Activated CD4-positive, alpha-beta T cell treated with anti-CD3 and anti-CD28 coated beads, Interleukin-2, amount 10 ng/mL, durations not matched to agents 7 days and 5 days (primary cell): ENCODE data around the gene ARL3. TPM values are rescaled to one million over a fixed set of nuclear protein-coding genes. Genes with fewer than 3 reads are reported as not detected.
A peak's percentile ranks its signal among the peaks of the same experiment; 100 is the strongest.
"Not testable (repeated sequence)": the region's sequence is repeated elsewhere in the genome, so short reads cannot be mapped to it uniquely, and the experiment has no call there.

Experiments
- CTCF ChIA-PET: fragments of 350-600 bp; sonication (Branson Sonifier 250); formaldehyde crosslinking; loops from one replicate; lab custom pipeline; 2021; ENCODE audit warnings: antibody characterized with exemption; lab: Charles Lee
- POLR2A ChIA-PET: fragments of 350-600 bp; sonication (Branson Sonifier 250); formaldehyde crosslinking; loops from one replicate; lab custom pipeline; 2021; ENCODE audit warnings: antibody characterized with exemption; lab: Charles Lee
- DNase-seq: peaks from one replicate; pipeline ENCODE4 v3.0.0-alpha.2; 2020
- H3K27ac Mint-ChIP-seq: one replicate; pipeline ENCODE4 v1.8.0; 2021; ENCODE audit warnings: mild to moderate bottlenecking, moderate library complexity, mixed read lengths
- H3K27me3 Mint-ChIP-seq: one replicate; pipeline ENCODE4 v1.8.0; 2021; ENCODE audit warnings: mixed read lengths
- H3K36me3 Mint-ChIP-seq: one replicate; pipeline ENCODE4 v1.8.0; 2021; ENCODE audit warnings: low read depth, mixed read lengths
- H3K4me1 Mint-ChIP-seq: one replicate; pipeline ENCODE4 v1.8.0; 2021; ENCODE audit warnings: mixed read lengths
- H3K4me3 Mint-ChIP-seq: one replicate; pipeline ENCODE4 v1.8.0; 2021; ENCODE audit warnings: mild to moderate bottlenecking, moderate library complexity, mixed read lengths
- H3K9me3 Mint-ChIP-seq: one replicate; pipeline ENCODE4 v1.8.0; 2021; ENCODE audit warnings: mixed read lengths
- total RNA-seq, 2 experiments: library from RNA; stranded (reverse); gene quantifications; one replicate each; pipeline ENCODE4 v1.2.3, GENCODE V29; 2021

The ARL3 gene
- total RNA-seq, 2 experiments from 2014 or later: 4.4 to 5.0 TPM

DNA sequence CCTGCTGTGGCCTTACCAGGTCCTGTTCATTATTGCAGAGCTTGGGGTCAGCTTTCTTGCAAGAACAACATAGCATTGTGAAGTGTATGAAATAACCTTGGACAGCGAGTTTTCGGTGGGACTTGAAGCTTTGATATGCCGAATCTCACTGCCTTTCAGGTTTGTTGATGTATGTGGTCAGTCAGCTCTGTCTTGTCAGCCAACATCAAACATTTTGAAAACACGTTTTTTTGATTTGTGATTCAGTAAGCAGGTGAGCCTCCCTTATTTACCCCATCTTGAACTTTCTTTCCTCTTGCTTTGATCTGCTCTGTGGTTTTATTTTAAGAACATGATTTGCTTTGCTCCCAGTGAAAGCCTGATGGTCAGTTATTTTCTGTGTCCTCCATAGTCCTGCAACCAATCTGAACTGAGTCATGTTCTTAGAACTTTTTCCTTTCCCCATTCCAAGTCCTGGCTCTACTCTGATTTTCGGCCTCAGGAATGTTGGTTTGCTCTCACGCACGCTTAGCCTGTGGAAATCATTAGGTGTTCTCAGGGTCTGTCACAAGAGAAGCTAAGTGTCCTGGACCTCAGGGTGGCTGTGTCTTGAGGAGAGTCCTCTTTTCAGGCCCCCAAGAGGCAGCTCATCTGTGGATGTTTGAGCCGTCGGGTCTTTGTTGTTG, 38.2 kb upstream of the ARL3 start:
- Mint-ChIP-seq H3K4me1 (peaks cover 42% of the 10 kb centered on the region), H3K27me3 (no peaks in the 10 kb centered on the region), H3K27ac (peak overlapping the region; percentile 44), H3K9me3 (no peaks in the 10 kb centered on the region), H3K4me3 (no peak overlapping the region), H3K36me3 (peaks cover 13% of the 10 kb centered on the region)
- DNase-seq: no peak
- POLR2A ChIA-PET: interaction anchor here (0.7 kb wide), 1 partner anchor 9 kb away, joined by 5 read pairs; the partner anchor contains the start of gene WBP1L
- CTCF ChIA-PET: interaction anchor here (0.7 to 2.5 kb wide), 8 partner anchors 10 to 105 kb away, joined by 3 to 6 read pairs (median 3); partner anchors contain the start of genes ARL3 and SFXN2

- Mint-ChIP-seq H3K4me1 (peaks cover 47% of the 10 kb centered on the region), H3K36me3 (peaks cover 22% of the 10 kb centered on the region), H3K4me3 (peak overlapping the region; percentile 91), H3K27ac (no peak overlapping the region), H3K9me3 (peaks cover 4% of the 10 kb centered on the region), H3K27me3 (no peaks in the 10 kb centered on the region)
- ChIA-PET POLR2A (no interaction called here), CTCF (interaction anchor here (0.5 to 2.0 kb wide), 3 partner anchors 9 to 1157 kb away, joined by 3 to 8 read pairs (median 6); partner anchors contain the start of genes ARL3, DPCD, POLL and SFXN2)
- DNase-seq: no peak
Measured at GRCh38 chr10:102745157-102745556, 31.0 kb upstream of the ARL3 start.

- H3K27me3 Mint-ChIP-seq: no peaks in the 10 kb centered on the region
- peak overlapping the region; percentile 95 for H3K27ac Mint-ChIP-seq
- DNase-seq: peak; percentile 12
- ChIA-PET CTCF (interaction anchor here (1.1 to 2.0 kb wide), 4 partner anchors 9 to 31 kb away, joined by 4 to 8 read pairs (median 5); partner anchors contain the start of genes ARL3 and SFXN2), POLR2A (interaction anchor here (1.2 kb wide), 1 partner anchor 31 kb away, joined by 3 read pairs; no protein-coding TSS in a partner anchor)
- H3K4me3 Mint-ChIP-seq: peak overlapping the region; percentile 91
- peaks cover 4% of the 10 kb centered on the region for H3K9me3 Mint-ChIP-seq
- peaks cover 47% of the 10 kb centered on the region for H3K4me1 Mint-ChIP-seq
- peaks cover 22% of the 10 kb centered on the region for H3K36me3 Mint-ChIP-seq
Measured at GRCh38 chr10:102744374-102745051, 30.3 kb upstream of the ARL3 start.

GRCh38 chr10:102743588-102744373, 29.6 kb upstream of the ARL3 start, which contains the start of gene WBP1L:
Gene WBP1L, plus strand, starts transcription at chr10:102743948. Its CDS starts 106 bp downstream, at chr10:102744054.
- Mint-ChIP-seq H3K36me3 (peaks cover 21% of the 10 kb centered on the region), H3K4me1 (peaks cover 46% of the 10 kb centered on the region), H3K27me3 (no peaks in the 10 kb centered on the region), H3K9me3 (peaks cover 4% of the 10 kb centered on the region), H3K27ac (peak within 1 kb of the TSS; percentile 95), H3K4me3 (peak within 1 kb of the TSS; percentile 91)
- ChIA-PET POLR2A (interaction anchor here (0.9 to 1.2 kb wide), 3 partner anchors 9 to 98 kb away, joined by 3 to 5 read pairs (median 3); no protein-coding TSS in a partner anchor), CTCF (interaction anchor here (1.1 to 2.9 kb wide), 8 partner anchors 9 to 501 kb away, joined by 3 to 11 read pairs (median 5); partner anchors contain the start of genes ARL3 and SFXN2)
- DNase-seq: peak; percentile 97

DNA sequence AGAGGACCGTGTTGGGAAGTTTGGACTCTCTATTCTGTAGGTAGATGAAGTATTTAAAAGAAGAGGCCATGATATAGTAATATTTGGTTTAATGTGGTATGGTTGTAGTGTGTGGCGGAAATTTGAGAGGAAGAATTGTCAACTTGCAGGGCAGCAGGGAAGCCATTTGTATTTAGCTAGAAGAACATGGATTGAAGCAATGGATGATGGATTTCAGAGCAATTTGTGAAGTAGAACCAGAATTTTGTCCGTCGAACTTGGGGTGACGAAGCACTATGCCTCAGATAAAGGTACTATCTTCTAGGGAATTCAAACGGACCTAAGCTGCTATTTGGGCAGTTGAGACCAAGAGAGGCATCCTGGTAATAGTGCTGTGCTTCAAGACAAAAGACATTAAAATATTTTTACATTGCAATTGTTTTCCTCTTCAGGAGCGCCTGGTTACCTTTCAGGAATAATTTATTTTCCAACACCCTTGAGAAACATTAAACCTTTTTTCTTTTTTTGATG, 28.9 kb upstream of the ARL3 start:
- Mint-ChIP-seq H3K4me3 (peak overlapping the region; percentile 91), H3K27me3 (no peaks in the 10 kb centered on the region), H3K4me1 (peaks cover 39% of the 10 kb centered on the region), H3K36me3 (peaks cover 15% of the 10 kb centered on the region), H3K9me3 (peaks cover 4% of the 10 kb centered on the region), H3K27ac (peak overlapping the region; percentile 95)
- DNase-seq: no peak
- ChIA-PET POLR2A (interaction anchor here (0.9 to 1.2 kb wide), 3 partner anchors 9 to 97 kb away, joined by 3 to 5 read pairs (median 3); no protein-coding TSS in a partner anchor), CTCF (interaction anchor here (1.0 to 2.9 kb wide), 8 partner anchors 8 to 502 kb away, joined by 3 to 11 read pairs (median 4); partner anchors contain the start of genes ARL3, CNNM2 and SFXN2)

DNA sequence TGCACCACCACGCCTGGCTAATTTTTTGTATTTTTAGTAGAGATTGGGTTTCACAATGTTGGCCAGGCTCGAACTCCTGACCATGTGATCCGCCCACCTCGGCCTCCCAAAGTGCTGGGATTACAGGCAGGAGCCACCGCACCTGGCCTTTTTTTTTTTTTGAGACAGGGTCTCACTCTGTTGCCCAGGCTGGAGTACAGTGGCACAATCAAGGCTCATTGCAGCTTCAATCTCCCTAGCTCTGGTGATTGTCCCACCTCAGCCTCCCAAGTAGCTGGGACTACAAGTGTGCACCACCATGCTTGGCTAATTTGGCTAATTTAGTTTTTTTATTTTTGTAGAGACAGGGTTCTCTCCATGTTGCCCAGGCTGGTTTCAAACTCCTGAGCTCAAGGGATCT, 28.1 kb upstream of the ARL3 start:
- H3K27me3 Mint-ChIP-seq, DNase-seq, H3K4me3 Mint-ChIP-seq, POLR2A ChIA-PET, H3K9me3 Mint-ChIP-seq, H3K27ac Mint-ChIP-seq: not testable (repeated sequence)
- Mint-ChIP-seq H3K4me1 (peaks cover 39% of the 10 kb centered on the region), H3K36me3 (peaks cover 16% of the 10 kb centered on the region)
- CTCF ChIA-PET: interaction anchor here (0.8 to 2.9 kb wide), 8 partner anchors 9 to 176 kb away, joined by 3 to 11 read pairs (median 4); partner anchors contain the start of genes ARL3, CNNM2 and SFXN2

DNA sequence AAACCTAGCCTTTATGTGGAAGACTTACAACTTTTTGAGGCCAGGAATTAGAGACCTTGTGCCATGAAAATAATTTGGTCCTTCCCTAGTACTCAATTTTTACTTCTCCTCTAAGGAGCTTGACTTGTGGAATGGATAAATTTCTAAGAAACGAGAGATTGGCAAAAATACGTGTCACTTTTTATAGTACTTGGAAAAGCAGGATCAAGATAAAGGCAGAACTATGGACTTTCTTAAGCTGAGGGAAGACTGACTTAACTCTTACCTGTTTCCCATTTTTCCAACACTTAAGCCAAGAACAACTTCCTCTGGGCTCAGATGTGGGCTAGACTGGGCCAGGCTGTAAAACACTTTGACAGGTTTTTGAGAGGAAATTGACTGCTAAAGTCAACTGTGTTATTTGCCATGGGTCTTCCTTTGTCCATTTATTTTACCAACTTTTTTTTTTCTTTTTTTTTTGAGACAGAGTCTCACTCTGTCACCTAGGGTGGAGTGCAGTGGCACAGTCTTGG, 27.6 kb upstream of the ARL3 start:
- no peak overlapping the region for H3K27ac Mint-ChIP-seq
- peaks cover 14% of the 10 kb centered on the region for H3K36me3 Mint-ChIP-seq
- H3K4me3 Mint-ChIP-seq: no peak overlapping the region
- ChIA-PET CTCF (interaction anchor here (0.8 to 2.9 kb wide), 6 partner anchors 11 to 176 kb away, joined by 3 to 11 read pairs (median 4); partner anchors contain the start of genes ARL3, CNNM2 and SFXN2), POLR2A (no interaction called here)
- peaks cover 38% of the 10 kb centered on the region for H3K4me1 Mint-ChIP-seq
- DNase-seq: no peak
- no peaks in the 10 kb centered on the region for H3K27me3 Mint-ChIP-seq
- H3K9me3 Mint-ChIP-seq: peaks cover 4% of the 10 kb centered on the region

GRCh38 chr10:102740229-102740628, 26.0 kb upstream of the ARL3 start:
- ChIA-PET POLR2A (no interaction called here), CTCF (interaction anchor here (1.1 kb wide), 1 partner anchor 9 kb away, joined by 3 read pairs; no protein-coding TSS in a partner anchor)
- Mint-ChIP-seq H3K4me3 (no peak overlapping the region), H3K27ac (no peak overlapping the region), H3K4me1 (peaks cover 22% of the 10 kb centered on the region), H3K36me3 (peaks cover 8% of the 10 kb centered on the region), H3K27me3 (no peaks in the 10 kb centered on the region), H3K9me3 (peaks cover 4% of the 10 kb centered on the region)
- DNase-seq: no peak

DNA sequence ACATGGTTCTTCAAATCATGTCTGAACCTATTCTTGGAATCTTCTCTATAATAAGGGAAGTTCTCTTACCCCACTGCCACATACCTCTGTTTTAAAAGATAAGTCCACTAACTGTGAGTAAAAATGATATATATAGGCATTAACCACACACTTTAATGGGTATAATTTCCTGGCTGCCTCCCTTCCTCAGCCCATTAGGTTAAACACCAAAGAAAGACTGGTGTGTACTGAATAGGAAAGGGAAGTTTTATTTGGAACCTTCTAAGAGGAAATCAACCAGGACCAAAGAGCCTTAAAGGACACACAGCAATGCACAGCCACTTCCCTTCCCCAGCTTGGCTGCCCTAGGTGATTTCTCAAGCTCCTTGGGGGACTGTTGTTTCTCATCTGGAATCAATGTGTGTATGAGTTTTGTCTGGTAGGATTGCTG, 24.5 kb upstream of the ARL3 start:
- Mint-ChIP-seq H3K9me3 (peaks cover 4% of the 10 kb centered on the region), H3K4me1 (peaks cover 11% of the 10 kb centered on the region), H3K36me3 (peaks cover 5% of the 10 kb centered on the region), H3K27ac (no peak overlapping the region), H3K27me3 (no peaks in the 10 kb centered on the region), H3K4me3 (no peak overlapping the region)
- ChIA-PET POLR2A (no interaction called here), CTCF (interaction anchor here (0.9 kb wide), 1 partner anchor 24 kb away, joined by 3 read pairs; the partner anchor contains the start of genes ARL3 and SFXN2)
- no peak for DNase-seq

DNA sequence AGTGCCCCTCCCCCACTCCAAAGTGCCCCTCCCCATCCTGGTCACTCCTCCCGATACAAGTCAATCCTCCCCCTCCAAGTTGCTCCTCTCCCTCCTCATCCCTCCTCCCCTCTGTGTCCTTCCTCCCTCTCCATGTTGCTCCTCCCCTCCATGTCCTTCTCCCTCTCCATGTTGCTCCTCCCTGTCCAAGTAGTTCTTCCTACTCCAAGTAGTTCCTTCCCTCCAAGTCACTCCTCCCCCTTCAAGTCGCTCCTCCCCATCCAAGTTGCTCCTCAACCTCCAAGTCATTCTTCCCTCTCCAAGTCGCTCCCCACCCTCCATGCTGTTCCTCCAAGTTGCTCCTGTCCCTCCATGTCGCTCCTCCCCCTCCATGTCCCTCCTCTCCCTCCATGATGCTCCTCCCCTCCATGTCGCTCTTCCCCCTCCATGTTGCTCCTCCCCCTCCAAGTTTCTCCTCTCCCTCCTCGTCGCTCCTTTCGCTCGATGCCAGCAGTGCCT, 20.9 kb upstream of the ARL3 start:
- no peaks in the 10 kb centered on the region for H3K9me3 Mint-ChIP-seq
- no peaks in the 10 kb centered on the region for H3K4me1 Mint-ChIP-seq
- ChIA-PET CTCF (interaction anchor here (0.6 to 1.4 kb wide), 2 partner anchors 8 to 20 kb away, joined by 3 to 5 read pairs; partner anchors contain the start of genes ARL3, SFXN2 and WBP1L), POLR2A (no interaction called here)
- DNase-seq: no peak
- no peak overlapping the region for H3K27ac Mint-ChIP-seq
- H3K27me3 Mint-ChIP-seq: no peaks in the 10 kb centered on the region
- no peak overlapping the region for H3K4me3 Mint-ChIP-seq
- H3K36me3 Mint-ChIP-seq: peaks cover 5% of the 10 kb centered on the region

DNA sequence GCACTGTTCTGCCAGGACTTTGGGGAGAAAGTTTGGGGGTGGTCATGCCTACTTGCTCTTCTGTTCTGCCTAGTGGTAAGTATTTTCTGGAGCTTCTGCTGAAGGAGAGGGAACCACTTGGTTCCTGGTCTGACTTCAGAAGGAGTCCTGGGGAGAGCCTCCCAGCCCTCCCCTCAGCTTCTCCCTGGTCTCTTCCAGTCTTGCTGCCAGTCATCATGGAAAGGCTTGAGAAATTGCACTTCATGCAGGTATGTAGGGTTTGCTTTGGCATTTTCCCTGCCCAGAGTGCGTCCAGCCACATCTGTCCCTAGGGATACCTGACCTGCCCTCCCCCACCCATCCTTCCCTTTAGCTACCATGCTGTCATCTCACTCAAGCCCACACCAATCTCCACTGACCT, 18.5 kb upstream of the ARL3 start:
- H3K4me1 Mint-ChIP-seq: peaks cover 6% of the 10 kb centered on the region
- H3K27me3 Mint-ChIP-seq: no peaks in the 10 kb centered on the region
- ChIA-PET POLR2A (no interaction called here), CTCF (interaction anchor here (0.7 to 1.8 kb wide), 4 partner anchors 10 to 170 kb away, joined by 3 to 5 read pairs (median 4); no protein-coding TSS in a partner anchor)
- peaks cover 6% of the 10 kb centered on the region for H3K36me3 Mint-ChIP-seq
- no peak overlapping the region for H3K4me3 Mint-ChIP-seq
- H3K9me3 Mint-ChIP-seq: no peaks in the 10 kb centered on the region
- no peak overlapping the region for H3K27ac Mint-ChIP-seq
- no peak for DNase-seq
